PC-9 (cell line): ENCODE results near the gene THBS3.

Experiments used
- EZH2 ChIP-seq: fragments of 200-600 bp; sonication (generic); IDR thresholded peaks from 2 replicates; pipeline ENCODE4 v1.8.0; 2017; ENCODE audit warnings: antibody characterized with exemption, low read depth
- TF ChIP-seq, protein P1 (sequence below): fragments of 200-600 bp; sonication (generic); conservative IDR thresholded peaks from 2 replicates; pipeline ENCODE4 v1.6.1; 2017; ENCODE audit warnings: mixed run types, antibody characterized with exemption, mild to moderate bottlenecking, moderate library complexity

DNA sequence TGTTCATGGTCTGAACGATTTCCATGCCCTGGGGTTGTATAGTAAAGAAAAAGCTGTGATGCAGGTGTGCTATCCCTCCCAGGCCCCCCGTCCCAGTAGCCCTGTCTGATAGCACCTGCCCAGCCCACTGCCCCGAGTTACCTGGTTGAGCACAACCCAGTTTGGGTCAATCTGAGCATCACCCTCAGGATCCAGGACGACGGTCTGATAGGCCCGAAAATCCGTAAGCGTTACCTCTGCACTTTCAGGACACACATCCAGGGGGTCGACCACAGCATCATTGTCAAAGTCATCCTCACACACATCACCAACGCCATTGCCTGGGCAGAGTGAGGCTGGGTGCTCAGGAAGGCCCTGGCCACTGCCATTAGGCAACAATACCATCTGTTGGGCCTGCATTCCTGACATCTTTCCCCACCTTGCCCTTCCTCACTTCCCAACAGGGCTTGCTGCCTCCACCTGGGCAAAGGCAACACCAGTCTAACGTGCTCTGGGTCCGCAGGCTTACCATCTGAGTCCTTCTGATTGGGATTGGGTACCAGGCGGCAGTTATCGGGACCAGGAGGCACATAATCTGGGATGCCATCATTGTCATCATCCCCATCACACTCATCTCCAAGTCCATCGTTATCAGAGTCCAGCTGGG is 9.7 kb downstream of the THBS3 start:
- TF ChIP-seq, protein P1, sequence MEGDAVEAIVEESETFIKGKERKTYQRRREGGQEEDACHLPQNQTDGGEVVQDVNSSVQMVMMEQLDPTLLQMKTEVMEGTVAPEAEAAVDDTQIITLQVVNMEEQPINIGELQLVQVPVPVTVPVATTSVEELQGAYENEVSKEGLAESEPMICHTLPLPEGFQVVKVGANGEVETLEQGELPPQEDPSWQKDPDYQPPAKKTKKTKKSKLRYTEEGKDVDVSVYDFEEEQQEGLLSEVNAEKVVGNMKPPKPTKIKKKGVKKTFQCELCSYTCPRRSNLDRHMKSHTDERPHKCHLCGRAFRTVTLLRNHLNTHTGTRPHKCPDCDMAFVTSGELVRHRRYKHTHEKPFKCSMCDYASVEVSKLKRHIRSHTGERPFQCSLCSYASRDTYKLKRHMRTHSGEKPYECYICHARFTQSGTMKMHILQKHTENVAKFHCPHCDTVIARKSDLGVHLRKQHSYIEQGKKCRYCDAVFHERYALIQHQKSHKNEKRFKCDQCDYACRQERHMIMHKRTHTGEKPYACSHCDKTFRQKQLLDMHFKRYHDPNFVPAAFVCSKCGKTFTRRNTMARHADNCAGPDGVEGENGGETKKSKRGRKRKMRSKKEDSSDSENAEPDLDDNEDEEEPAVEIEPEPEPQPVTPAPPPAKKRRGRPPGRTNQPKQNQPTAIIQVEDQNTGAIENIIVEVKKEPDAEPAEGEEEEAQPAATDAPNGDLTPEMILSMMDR, result no peak
- TF ChIP-seq EZH2, result no peak
